ENCODE results near the gene NKX1-2. TPM values are rescaled to one million over a fixed set of nuclear protein-coding genes. Genes with fewer than 3 reads are reported as not detected.

NKX1-2 gene
- total and polyA plus RNA-seq, 2 of the 4 experiments (the other 2 are of a cell fraction): not detected

GRCh38 chr10:124481717-124482116 is 31.9 kb upstream of the NKX1-2 start:
- H3K27me3 ChIP-seq (ENCODE audit: control insufficient read depth, insufficient read depth, low read length): no peaks in the 10 kb centered on the region
- TF ChIP-seq SMC3 (IDR thresholded peaks at IDR 0.05; ENCODE audit: low read depth, low read length) (no peak), NFE2L2 (IDR thresholded peaks at IDR 0.05; ENCODE audit: low read depth, low read length) (no peak), RAD21 (IDR thresholded peaks at IDR 0.05; ENCODE audit: low read length) (no peak), MAFK (IDR thresholded peaks at IDR 0.05; ENCODE audit: low read depth, low read length) (no peak), USF2 (IDR thresholded peaks at IDR 0.05; ENCODE audit: low read depth, low read length) (no peak), POLR2A (IDR thresholded peaks at IDR 0.05; ENCODE audit: low read depth, low read length) (no peak), FOS (IDR thresholded peaks at IDR 0.05; ENCODE audit: low read depth, low read length) (no peak), RCOR1 (IDR thresholded peaks at IDR 0.05; ENCODE audit: insufficient replicate concordance, low read length) (no peak), MAZ (IDR thresholded peaks at IDR 0.05; ENCODE audit: borderline replicate concordance, low read depth, low read length) (no peak), RFX5 (IDR thresholded peaks at IDR 0.05; ENCODE audit: low read depth, low read length) (no peak), ELK1 (IDR thresholded peaks at IDR 0.05; ENCODE audit: borderline replicate concordance, low read depth, low read length) (no peak), MXI1 (IDR thresholded peaks at IDR 0.05; ENCODE audit: borderline replicate concordance, low read depth, low read length) (no peak), BHLHE40 (IDR thresholded peaks at IDR 0.05; ENCODE audit: low read depth, low read length) (no peak), CTCF (conservative IDR thresholded peaks at IDR 0.05; ENCODE audit: low read depth, low read length) (no peak), CHD1 (IDR thresholded peaks at IDR 0.05; ENCODE audit: low read depth, low read length) (no peak)
- dilution Hi-C loops (cut with HindIII; ENCODE audit: low sequenced_read_pairs, unreplicated experiment): no loop called here
- whole genome bisulfite sequencing, 2 experiments (ENCODE audit: extremely low coverage in 2 of 2, insufficient read length in 1 of 2): no CpG with 5 or more reads among the region's 6 CpGs
- DNase-seq (no peak), ATAC-seq (ENCODE audit: low read depth) (no peak)
- no peak overlapping the region for H2BK120ac ChIP-seq (ENCODE audit: low read depth, low read length)
- intact Hi-C loops (cut with micrococcal nuclease): no loop called here
- H3K36me3 ChIP-seq (ENCODE audit: control insufficient read depth, insufficient read depth, low read length): no peaks in the 10 kb centered on the region
- H3K9me3 ChIP-seq (ENCODE audit: control insufficient read depth, insufficient read depth, low read length): no peaks in the 10 kb centered on the region
- no peaks in the 10 kb centered on the region for H4K20me1 ChIP-seq (ENCODE audit: insufficient read depth, low read length)
- H3K79me1 ChIP-seq (ENCODE audit: low read depth in 1 of 2, low read length in 2 of 2): no peaks in the 10 kb centered on the region
- BruUV-seq (replicated peaks): no TSS peak
- H2BK5ac ChIP-seq (ENCODE audit: low read depth, low read length, poor library complexity, severe bottlenecking): no peak overlapping the region
- no peak overlapping the region for H3K27ac ChIP-seq (ENCODE audit: insufficient read depth, low read length)
- no peak overlapping the region for H3K4me2 ChIP-seq (ENCODE audit: low read depth, low read length)
- peaks cover 2% of the 10 kb centered on the region; the same call in 1 of the 2 replicates for H3K4me1 ChIP-seq (ENCODE audit: control insufficient read depth, insufficient read depth, low read length)
- no peak overlapping the region for H3K18ac ChIP-seq (ENCODE audit: low read depth, low read length)
- no peak overlapping the region for H3K4ac ChIP-seq (ENCODE audit: low read depth, low read length)
- no peak overlapping the region for H4K91ac ChIP-seq (ENCODE audit: insufficient read depth, low read depth, low read length)
- no peak overlapping the region for H4K5ac ChIP-seq (ENCODE audit: low read depth, low read length)
- in situ Hi-C loops (cut with MboI; ENCODE audit: low sequenced_read_pairs): no loop called here
- no peak overlapping the region for H2AK5ac ChIP-seq (ENCODE audit: low read depth, low read length)
- no peak overlapping the region for H3K9ac ChIP-seq (ENCODE audit: low read depth, low read length)
- POLR2A ChIA-PET (ENCODE audit: unreplicated experiment): no interaction called here
- H2AFZ ChIP-seq (replicated peaks; ENCODE audit: low read length, poor library complexity): no peak overlapping the region
- no peak overlapping the region for H3K23ac ChIP-seq (ENCODE audit: low read depth, low read length)
- H2AK9ac ChIP-seq (replicated peaks; ENCODE audit: low read depth, low read length, poor library complexity): no peak overlapping the region
- H3K4me3 ChIP-seq (ENCODE audit: insufficient read depth, low read depth, low read length): no peak overlapping the region
- H4K8ac ChIP-seq (ENCODE audit: low read depth in 2 of 2, low read length in 2 of 2): no peak overlapping the region
- CTCF ChIA-PET: no interaction called here
- H2BK15ac ChIP-seq (ENCODE audit: low read depth, low read length): no peak overlapping the region
- H3K14ac ChIP-seq (replicated peaks; ENCODE audit: low read depth, low read length): no peak overlapping the region
- H3K56ac ChIP-seq (ENCODE audit: extremely low read depth, insufficient read depth, low read length): no peak overlapping the region
- no peak overlapping the region for H2BK20ac ChIP-seq (ENCODE audit: low read depth, low read length)
- H3K9me1 ChIP-seq (ENCODE audit: insufficient read depth, low read length): no peaks in the 10 kb centered on the region
